Measurements from ENCODE around the gene REEP2. TPM values are rescaled to one million over a fixed set of nuclear protein-coding genes. Genes with fewer than 3 reads are reported as not detected.
A peak's percentile ranks its signal among the peaks of the same experiment; 100 is the strongest.
"Not testable (repeated sequence)": the region's sequence is repeated elsewhere in the genome, so short reads cannot be mapped to it uniquely, and the experiment has no call there.

REEP2 gene, protein sequence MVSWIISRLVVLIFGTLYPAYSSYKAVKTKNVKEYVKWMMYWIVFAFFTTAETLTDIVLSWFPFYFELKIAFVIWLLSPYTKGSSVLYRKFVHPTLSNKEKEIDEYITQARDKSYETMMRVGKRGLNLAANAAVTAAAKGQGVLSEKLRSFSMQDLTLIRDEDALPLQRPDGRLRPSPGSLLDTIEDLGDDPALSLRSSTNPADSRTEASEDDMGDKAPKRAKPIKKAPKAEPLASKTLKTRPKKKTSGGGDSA
- 9.7 and 11.1 TPM in 2 replicates for total RNA-seq

DNA sequence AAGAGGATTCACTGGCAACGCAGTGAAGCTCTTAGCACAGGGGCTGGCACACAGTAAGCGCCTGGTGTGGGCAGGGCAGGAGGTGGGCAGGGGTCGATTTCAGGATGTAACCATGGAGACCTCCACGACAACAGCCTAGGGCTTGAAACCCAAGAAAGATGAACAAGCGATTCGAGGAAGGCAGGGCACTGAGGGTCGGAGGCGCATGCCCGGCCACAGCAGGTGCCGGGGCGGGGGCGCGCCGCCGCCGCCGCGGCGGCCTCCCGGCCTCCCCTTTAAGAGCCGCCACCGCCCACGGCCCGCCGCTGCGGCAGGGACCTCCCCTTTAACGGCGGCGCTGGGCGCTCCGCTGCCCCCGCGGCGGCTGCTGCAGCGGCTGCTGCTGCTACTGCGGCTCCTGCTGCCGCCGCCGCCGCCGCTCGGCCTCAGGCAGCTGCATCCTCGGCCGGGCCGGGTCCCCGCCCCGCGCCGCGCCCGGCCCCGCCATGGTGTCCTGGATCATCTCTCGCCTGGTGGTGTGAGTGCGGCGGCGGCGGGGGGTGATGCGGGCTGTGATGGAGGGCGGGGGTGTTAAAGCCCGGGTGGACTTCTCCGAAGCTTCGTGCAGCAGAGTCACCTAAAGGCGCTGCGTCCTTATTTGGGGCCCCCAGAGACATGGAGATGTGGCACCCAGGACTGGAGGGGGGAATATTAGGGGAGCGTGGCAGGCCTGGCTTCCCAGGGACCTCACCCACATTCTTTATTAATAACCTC is at the start of gene REEP2:
REEP2 (plus strand) TSS at position 334 of the 753 bp plus-strand sequence; CDS start at position 486, 152 bp downstream.
- Mint-ChIP-seq H3K27ac (peak within 1 kb of the TSS; percentile 13), H3K27me3 (ENCODE audit: low read depth) (no peaks in the 10 kb centered on the region), H3K9me3 (no peaks in the 10 kb centered on the region), H3K36me3 (ENCODE audit: low read depth) (peaks cover 22% of the 10 kb centered on the region), H3K4me1 (ENCODE audit: low read depth) (peaks cover 15% of the 10 kb centered on the region), H3K4me3 (ENCODE audit: low read depth) (peak within 1 kb of the TSS; percentile 79)
- DNase-seq (ENCODE audit: low spot score): peak; percentile 53
- intact Hi-C loops (cut with micrococcal nuclease): no loop called here

DNA sequence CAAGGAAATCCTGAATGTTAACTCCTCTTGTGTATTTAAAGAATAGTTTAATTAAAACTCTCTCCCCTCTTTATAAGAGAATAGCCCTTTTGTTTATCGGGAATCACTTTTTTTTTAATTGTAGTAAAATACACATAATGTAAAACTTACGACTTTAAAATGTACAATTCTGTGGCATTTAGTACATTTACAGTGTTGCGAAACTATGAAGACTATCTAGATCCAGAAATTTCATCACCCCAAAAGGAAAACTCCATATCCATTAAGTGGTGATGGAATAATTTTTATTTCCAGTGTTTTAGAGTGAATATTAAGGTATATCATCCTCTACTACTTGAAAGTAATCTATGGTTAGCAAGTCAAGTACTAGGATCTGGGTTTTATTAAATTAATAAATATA is 49.5 kb upstream of the REEP2 start:
- no peak overlapping the region for H3K27ac Mint-ChIP-seq
- no peaks in the 10 kb centered on the region for H3K4me1 Mint-ChIP-seq (ENCODE audit: low read depth)
- H3K9me3 Mint-ChIP-seq: no peaks in the 10 kb centered on the region
- no peaks in the 10 kb centered on the region for H3K27me3 Mint-ChIP-seq (ENCODE audit: low read depth)
- H3K4me3 Mint-ChIP-seq (ENCODE audit: low read depth): no peak overlapping the region
- DNase-seq (ENCODE audit: low spot score): no peak
- intact Hi-C loops (cut with micrococcal nuclease): no loop called here
- peaks cover 48% of the 10 kb centered on the region for H3K36me3 Mint-ChIP-seq (ENCODE audit: low read depth)

DNA sequence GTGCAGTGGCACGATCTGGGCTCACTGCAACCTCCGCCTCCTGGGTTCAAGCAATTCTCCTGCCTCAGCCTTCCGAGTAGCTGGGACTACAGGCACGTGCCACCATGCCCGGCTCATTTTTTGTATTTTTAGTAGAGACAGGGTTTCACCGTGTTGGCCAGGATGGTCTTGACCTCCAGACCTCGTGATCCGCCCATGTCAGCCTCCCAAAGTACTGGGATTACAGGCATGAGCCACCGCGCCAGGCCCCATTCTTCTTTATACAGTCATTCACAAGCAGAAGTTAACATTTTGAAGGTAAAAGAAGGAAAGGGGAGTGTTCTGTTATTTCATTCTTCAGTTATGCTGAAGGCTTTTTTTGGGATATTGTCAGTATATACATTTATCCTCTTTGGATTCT is 48.9 kb upstream of the REEP2 start:
- DNase-seq (ENCODE audit: low spot score); H3K9me3 Mint-ChIP-seq; H3K27me3 Mint-ChIP-seq (ENCODE audit: low read depth); intact Hi-C loops (cut with micrococcal nuclease); H3K4me1 Mint-ChIP-seq (ENCODE audit: low read depth); H3K4me3 Mint-ChIP-seq (ENCODE audit: low read depth); H3K27ac Mint-ChIP-seq: not testable (repeated sequence)
- peaks cover 54% of the 10 kb centered on the region for H3K36me3 Mint-ChIP-seq (ENCODE audit: low read depth)

DNA sequence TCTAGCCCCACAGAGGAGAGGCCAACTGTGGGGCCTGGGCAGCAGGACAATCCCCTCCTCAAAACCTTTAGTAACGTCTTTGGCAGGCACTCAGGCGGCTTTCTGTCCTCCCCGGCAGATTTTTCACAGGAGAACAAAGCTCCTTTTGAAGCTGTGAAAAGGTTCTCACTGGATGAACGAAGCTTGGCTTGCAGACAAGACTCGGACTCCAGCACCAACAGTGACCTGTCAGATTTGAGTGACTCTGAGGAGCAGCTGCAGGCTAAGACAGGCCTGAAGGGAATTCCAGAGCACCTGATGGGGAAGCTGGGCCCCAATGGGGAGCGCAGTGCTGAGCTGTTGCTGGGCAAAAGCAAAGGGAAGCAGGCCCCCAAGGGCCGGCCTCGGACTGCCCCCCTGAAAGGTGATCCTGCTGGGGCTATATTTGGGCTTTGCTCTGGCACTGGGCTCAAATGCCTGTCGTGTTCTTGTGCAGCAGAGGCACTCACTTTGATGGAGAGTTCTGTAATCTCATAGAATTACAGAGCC is 46.9 kb upstream of the REEP2 start:
- Mint-ChIP-seq H3K9me3 (no peaks in the 10 kb centered on the region), H3K36me3 (ENCODE audit: low read depth) (peaks cover 47% of the 10 kb centered on the region), H3K27me3 (ENCODE audit: low read depth) (no peaks in the 10 kb centered on the region), H3K4me1 (ENCODE audit: low read depth) (no peaks in the 10 kb centered on the region), H3K4me3 (ENCODE audit: low read depth) (no peak overlapping the region), H3K27ac (no peak overlapping the region)
- DNase-seq (ENCODE audit: low spot score): no peak
- intact Hi-C loops (cut with micrococcal nuclease): no loop called here

DNA sequence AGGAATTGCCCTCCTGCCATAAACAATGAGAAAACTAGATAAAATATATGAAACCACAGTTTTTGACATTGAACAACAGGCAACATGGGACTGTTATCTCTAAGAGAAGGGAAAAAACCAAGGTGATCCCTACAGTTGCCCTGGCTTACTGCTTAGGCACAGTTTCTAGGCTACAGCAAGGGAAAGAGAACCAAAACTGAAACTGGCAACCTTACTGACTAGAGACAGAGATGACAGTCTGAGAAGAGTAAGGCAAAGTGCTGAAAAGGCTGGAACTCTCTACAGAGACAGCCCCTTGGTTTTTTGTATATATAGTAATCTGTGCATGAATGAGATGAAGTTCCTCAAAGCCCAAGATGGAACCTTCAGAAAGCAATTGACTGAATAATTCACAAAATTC is 36.2 kb upstream of the REEP2 start:
- DNase-seq (ENCODE audit: low spot score): no peak
- no peaks in the 10 kb centered on the region for H3K9me3 Mint-ChIP-seq
- H3K27ac Mint-ChIP-seq: no peak overlapping the region
- intact Hi-C loops (cut with micrococcal nuclease): no loop called here
- H3K4me1 Mint-ChIP-seq (ENCODE audit: low read depth): peaks cover 16% of the 10 kb centered on the region
- peaks cover 56% of the 10 kb centered on the region for H3K36me3 Mint-ChIP-seq (ENCODE audit: low read depth)
- H3K27me3 Mint-ChIP-seq (ENCODE audit: low read depth): no peaks in the 10 kb centered on the region
- H3K4me3 Mint-ChIP-seq (ENCODE audit: low read depth): no peak overlapping the region

DNA sequence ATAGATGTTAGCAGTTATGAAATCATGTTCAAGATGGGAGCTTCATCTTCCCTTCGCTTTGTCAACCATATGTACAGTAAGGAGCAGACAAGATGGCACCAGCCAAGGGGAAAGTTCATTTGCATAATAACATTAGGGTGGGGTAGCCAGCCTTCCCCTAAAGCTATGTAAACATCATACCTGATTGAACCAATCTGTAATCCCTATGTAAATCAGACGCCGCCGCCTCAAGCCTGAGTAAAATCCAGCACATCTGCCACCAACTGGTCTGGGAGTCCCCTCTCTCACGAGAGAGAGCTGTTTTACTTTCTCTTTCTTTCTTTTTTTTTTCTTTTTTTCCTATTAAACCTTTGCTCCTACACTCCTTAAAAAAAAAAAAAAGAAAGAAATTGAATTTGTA is 30.8 kb upstream of the REEP2 start:
- H3K27ac Mint-ChIP-seq: no peak overlapping the region

DNA sequence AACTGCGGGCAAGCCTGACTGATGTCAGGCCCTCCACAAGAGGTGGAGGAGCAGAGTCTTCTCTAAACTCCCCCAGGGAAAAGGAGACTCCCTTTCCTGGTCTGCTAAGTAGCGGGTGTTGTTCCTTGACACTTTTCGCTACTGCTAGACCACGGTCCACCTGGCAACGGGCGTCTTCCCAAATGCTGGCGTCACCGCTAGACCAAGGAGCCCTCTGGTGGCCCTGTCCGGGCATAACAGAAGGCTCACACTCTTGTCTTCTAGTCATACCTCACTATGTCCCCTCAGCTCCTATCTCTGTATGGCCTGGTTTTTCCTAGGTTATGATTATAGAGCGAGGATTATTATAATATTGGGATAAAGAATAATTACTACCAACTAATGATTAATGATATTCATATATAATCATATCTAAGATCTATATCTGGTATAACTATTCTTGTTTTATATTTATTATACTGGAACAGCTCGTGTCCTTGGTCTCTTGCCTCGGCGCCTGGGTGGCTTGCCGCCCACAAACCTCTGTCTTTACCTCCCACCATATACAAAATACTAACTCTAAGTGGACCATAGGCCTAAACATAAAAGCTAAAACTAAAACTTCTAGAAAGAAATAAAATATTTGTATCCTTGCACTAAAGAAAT is 27.7 kb upstream of the REEP2 start:
- H3K27me3 Mint-ChIP-seq (ENCODE audit: low read depth); H3K27ac Mint-ChIP-seq; H3K4me1 Mint-ChIP-seq (ENCODE audit: low read depth); H3K4me3 Mint-ChIP-seq (ENCODE audit: low read depth); DNase-seq (ENCODE audit: low spot score); H3K9me3 Mint-ChIP-seq: not testable (repeated sequence)
- H3K36me3 Mint-ChIP-seq (ENCODE audit: low read depth): peaks cover 45% of the 10 kb centered on the region
- intact Hi-C loops (cut with micrococcal nuclease): loop anchor here (1.0 kb wide), 1 partner anchor 231 kb away; no protein-coding TSS in a partner anchor

More for the DNA sequence above, 30.8 kb upstream of the REEP2 start:
- intact Hi-C loops (cut with micrococcal nuclease): no loop called here
- Mint-ChIP-seq H3K4me1 (ENCODE audit: low read depth) (peaks cover 4% of the 10 kb centered on the region), H3K9me3 (no peaks in the 10 kb centered on the region), H3K27me3 (ENCODE audit: low read depth) (no peaks in the 10 kb centered on the region), H3K36me3 (ENCODE audit: low read depth) (peaks cover 40% of the 10 kb centered on the region), H3K4me3 (ENCODE audit: low read depth) (no peak overlapping the region)
- no peak for DNase-seq (ENCODE audit: low spot score)

DNA sequence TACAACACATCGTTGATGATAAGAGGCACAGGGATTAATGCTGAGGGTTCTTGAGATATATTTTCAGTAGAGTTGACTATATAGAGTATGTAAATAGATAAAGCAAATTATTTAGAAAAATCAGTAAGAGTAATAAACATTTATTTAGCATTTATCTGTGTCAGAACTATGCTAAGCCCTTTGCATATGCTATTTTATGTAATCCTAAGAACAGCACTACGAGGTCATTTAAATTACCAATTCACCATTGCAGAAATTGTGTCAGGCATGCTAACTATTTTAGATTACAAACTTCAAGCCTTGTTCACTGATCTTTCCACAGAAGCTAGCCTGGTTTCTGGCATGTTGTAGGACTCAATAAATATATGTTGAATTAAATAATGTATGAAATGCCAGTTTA is 20.4 kb upstream of the REEP2 start:
- Mint-ChIP-seq H3K36me3 (ENCODE audit: low read depth) (peaks cover 65% of the 10 kb centered on the region), H3K4me1 (ENCODE audit: low read depth) (no peaks in the 10 kb centered on the region), H3K27me3 (ENCODE audit: low read depth) (no peaks in the 10 kb centered on the region), H3K27ac (no peak overlapping the region), H3K9me3 (no peaks in the 10 kb centered on the region), H3K4me3 (ENCODE audit: low read depth) (no peak overlapping the region)
- DNase-seq (ENCODE audit: low spot score): no peak
- intact Hi-C loops (cut with micrococcal nuclease): no loop called here

DNA sequence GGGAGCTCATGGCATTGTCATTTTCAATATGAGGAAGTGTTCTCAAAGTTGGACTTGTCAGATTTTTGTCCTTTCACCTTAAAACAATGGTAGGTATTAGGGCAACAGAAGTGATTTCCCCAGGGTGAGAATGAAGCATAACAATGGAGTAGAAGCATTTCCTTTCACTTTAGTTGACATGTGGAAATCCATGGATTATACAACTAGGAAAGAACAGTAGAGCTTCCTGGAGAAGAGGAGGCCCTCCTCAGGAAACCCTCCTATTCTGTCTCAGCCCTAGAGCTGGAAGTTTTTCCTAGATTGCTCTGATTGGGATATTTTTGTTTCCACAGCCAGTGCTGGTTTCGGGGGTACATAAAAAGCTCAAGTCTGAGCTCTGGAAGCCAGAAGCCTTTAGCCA is 13.8 kb upstream of the REEP2 start:
- Mint-ChIP-seq H3K36me3 (ENCODE audit: low read depth) (peaks cover 80% of the 10 kb centered on the region), H3K27ac (no peak overlapping the region), H3K9me3 (no peaks in the 10 kb centered on the region)

DNA sequence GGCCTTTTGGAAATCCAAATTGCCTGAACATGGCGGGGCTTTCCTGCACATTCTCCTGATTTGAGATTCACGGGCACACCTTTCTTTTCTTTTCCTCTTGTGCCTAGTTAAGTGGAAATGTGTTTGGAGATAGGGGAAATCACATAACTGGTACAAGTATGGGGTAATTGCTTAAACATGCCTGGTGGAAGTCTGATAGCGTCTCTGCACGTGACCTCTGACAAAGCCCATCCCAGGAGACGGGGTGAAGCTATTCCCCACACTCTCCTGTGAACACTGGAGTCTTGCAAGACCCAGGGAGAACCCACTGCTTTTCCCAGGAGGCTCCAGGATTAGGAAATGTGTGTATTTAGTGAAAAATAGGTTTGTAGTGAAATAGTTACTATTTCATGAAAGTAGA is 2.9 kb upstream of the REEP2 start:
- peaks cover 38% of the 10 kb centered on the region for H3K36me3 Mint-ChIP-seq (ENCODE audit: low read depth)
- no peaks in the 10 kb centered on the region for H3K27me3 Mint-ChIP-seq (ENCODE audit: low read depth)
- no peak for DNase-seq (ENCODE audit: low spot score)
- H3K9me3 Mint-ChIP-seq: no peaks in the 10 kb centered on the region
- H3K4me1 Mint-ChIP-seq (ENCODE audit: low read depth): peaks cover 15% of the 10 kb centered on the region
- intact Hi-C loops (cut with micrococcal nuclease): no loop called here
- no peak overlapping the region for H3K4me3 Mint-ChIP-seq (ENCODE audit: low read depth)
- no peak overlapping the region for H3K27ac Mint-ChIP-seq

More for the DNA sequence above, 13.8 kb upstream of the REEP2 start:
- Mint-ChIP-seq H3K27me3 (ENCODE audit: low read depth) (no peaks in the 10 kb centered on the region), H3K4me3 (ENCODE audit: low read depth) (no peak overlapping the region), H3K4me1 (ENCODE audit: low read depth) (no peaks in the 10 kb centered on the region)
- intact Hi-C loops (cut with micrococcal nuclease): no loop called here
- DNase-seq (ENCODE audit: low spot score): no peak

DNA sequence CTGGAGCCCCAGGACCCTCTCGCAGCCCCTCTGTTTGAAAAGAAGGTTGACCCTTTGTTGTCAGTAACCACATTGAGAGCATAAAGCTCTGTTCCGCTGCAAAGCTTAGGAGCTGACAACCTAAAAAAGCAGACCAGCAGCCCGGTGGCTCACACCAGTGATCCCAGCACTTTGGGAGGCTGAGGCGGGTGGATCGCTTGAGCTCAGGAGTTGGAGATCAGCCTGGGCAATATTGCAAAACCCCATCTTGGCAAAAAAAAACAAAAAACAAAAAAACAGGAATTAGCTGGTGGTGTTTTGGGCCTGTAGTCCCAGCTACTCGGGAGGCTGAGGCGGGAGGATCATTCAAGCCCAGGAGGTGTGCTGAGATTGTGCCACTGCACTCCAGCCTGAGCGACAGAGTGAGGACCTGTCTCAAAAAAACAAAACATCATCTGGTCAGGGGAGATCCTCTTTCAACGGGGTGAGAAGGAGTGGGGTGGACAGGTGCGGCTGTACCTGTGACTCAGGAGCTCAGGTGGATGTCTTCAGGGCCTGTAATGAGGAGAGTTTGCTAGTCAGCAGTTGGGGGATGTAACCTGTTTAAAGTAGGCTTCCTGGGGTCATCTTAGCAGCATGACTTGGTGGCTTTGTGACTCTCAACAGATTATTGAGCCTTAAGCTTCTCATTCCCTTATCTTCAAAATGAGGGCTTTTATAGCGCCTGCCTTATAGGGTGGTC is 694 bp upstream of the REEP2 start:
- Mint-ChIP-seq H3K4me1 (ENCODE audit: low read depth) (peaks cover 15% of the 10 kb centered on the region), H3K27me3 (ENCODE audit: low read depth) (no peaks in the 10 kb centered on the region), H3K27ac (peak overlapping the region; percentile 13), H3K9me3 (no peaks in the 10 kb centered on the region), H3K36me3 (ENCODE audit: low read depth) (peaks cover 22% of the 10 kb centered on the region), H3K4me3 (ENCODE audit: low read depth) (peak overlapping the region; percentile 75)
- intact Hi-C loops (cut with micrococcal nuclease): no loop called here
- DNase-seq (ENCODE audit: low spot score): no peak

DNA sequence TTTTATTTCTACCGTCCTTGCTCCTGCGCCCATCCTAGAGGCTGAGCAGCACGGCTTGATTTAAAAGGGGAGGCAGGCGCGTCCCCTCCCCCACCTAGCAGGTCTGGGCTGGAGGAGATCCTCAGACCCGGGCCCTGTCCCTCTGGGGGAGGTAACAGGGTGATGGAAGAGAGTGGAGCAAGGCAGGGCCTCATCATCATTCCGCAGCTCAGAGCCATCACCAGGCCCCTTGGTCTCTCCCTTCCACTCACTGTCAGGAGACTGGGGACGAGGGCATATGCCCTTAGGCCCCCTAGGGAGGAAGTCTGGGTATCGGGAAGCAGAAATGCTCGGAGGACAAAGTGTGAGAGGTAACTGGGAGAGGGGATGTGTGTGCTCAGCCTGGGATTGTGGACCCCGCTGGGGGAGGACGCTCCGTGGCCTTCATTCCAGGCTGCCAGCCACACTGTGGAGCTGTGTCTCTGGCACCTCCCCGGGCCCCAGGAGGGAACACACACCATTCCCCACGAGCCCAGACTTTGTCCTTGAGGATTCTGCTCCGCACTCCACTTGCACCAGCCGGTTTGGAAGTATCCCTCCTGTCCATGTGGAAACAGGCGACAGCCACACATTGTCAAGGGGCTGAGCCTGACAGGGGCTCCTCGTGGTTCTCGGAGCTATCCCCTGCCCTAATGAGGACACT is 761 bp downstream of the REEP2 start:
- no peaks in the 10 kb centered on the region for H3K27me3 Mint-ChIP-seq (ENCODE audit: low read depth)
- H3K36me3 Mint-ChIP-seq (ENCODE audit: low read depth): peaks cover 19% of the 10 kb centered on the region
- peak overlapping the region; percentile 79 for H3K4me3 Mint-ChIP-seq (ENCODE audit: low read depth)
- no peak for DNase-seq (ENCODE audit: low spot score)
- no peak overlapping the region for H3K27ac Mint-ChIP-seq
- no peaks in the 10 kb centered on the region for H3K9me3 Mint-ChIP-seq
- intact Hi-C loops (cut with micrococcal nuclease): no loop called here
- peaks cover 15% of the 10 kb centered on the region for H3K4me1 Mint-ChIP-seq (ENCODE audit: low read depth)

Data from activated T-helper 2 cell treated with anti-CD3 and anti-CD28 coated beads, Interferon-gamma antibody, Interleukin-2, Interleukin-4, amounts not matched to agents 10 μg/mL and 5 μg/mL and 100 μg/mL, durations not matched to agents 14 hours and 24 hours and 36 hours (primary cell).